ENCODE measurements around the gene ALK.

- no peak for TF ChIP-seq CTCF (IDR thresholded peaks at IDR 0.05)
- TF ChIP-seq EP300 (IDR thresholded peaks at IDR 0.05): no peak
- TF ChIP-seq POLR2A (IDR thresholded peaks at IDR 0.05): no peak
Observed at GRCh38 chr2:29440921-29441623, 480.3 kb downstream of the ALK start.
